Stomach smooth muscle (tissue), 2 donors: ENCODE results near the gene L3MBTL4.

ENCODE experiments used
- H3K27ac ChIP-seq: one replicate; pipeline ENCODE4 v1.7.0; 2013; ENCODE audit warnings: mild to moderate bottlenecking, low read length, inconsistent platforms
- H3K27me3 ChIP-seq, 2 donors: one replicate each; pipeline ENCODE4 v1.7.0; 2013; ENCODE audit warnings: low read length in 2 of 2; ENCODE audit not compliant: insufficient read depth in 2 of 2, control insufficient read depth in 1 of 2
- H3K36me3 ChIP-seq, 2 donors: one replicate each; pipeline ENCODE4 v1.7.0; 2013; ENCODE audit warnings: low read length in 2 of 2; ENCODE audit not compliant: control insufficient read depth in 2 of 2, insufficient read depth in 2 of 2
- H3K4me1 ChIP-seq: one replicate; pipeline ENCODE4 v1.7.0; 2013; ENCODE audit warnings: low read length; ENCODE audit not compliant: control insufficient read depth, insufficient read depth
- H3K4me3 ChIP-seq, 2 donors: one replicate each; pipeline ENCODE4 v1.7.0; 2013; ENCODE audit warnings: low read length in 2 of 2
- H3K9ac ChIP-seq, 2 donors: one replicate each; pipeline ENCODE4 v1.7.0; 2013; ENCODE audit warnings: low read length in 2 of 2, mild to moderate bottlenecking in 1 of 2
- H3K9me3 ChIP-seq, 2 donors: one replicate each; pipeline ENCODE4 v1.7.0; 2013; ENCODE audit warnings: low read length in 2 of 2; ENCODE audit not compliant: control insufficient read depth in 2 of 2
- donor health status: healthy.
- donor health status: Pancreatic carcinoma.

The L3MBTL4 gene

GRCh38 chr18:5955861-5956260 is 458.9 kb downstream of the L3MBTL4 start:
- no peaks in the 10 kb centered on the region for H3K9me3 ChIP-seq
- no peak overlapping the region for H3K27ac ChIP-seq
- peaks cover 0 to 2% of the 10 kb centered on the region in 2 donors for H3K36me3 ChIP-seq
- H3K9ac ChIP-seq = no peak overlapping the region
- H3K4me3 ChIP-seq = no peak overlapping the region
- no peaks in the 10 kb centered on the region for H3K27me3 ChIP-seq
- no peaks in the 10 kb centered on the region for H3K4me1 ChIP-seq

GRCh38 chr18:5951515-5952091 is 463.1 kb downstream of the L3MBTL4 start:
- no peak overlapping the region for H3K27ac ChIP-seq
- H3K4me1 ChIP-seq = no peaks in the 10 kb centered on the region
- no peaks in the 10 kb centered on the region for H3K9me3 ChIP-seq
- H3K36me3 ChIP-seq = peaks cover 0 to 2% of the 10 kb centered on the region in 2 donors
- no peaks in the 10 kb centered on the region for H3K27me3 ChIP-seq
- no peak overlapping the region for H3K4me3 ChIP-seq
- H3K9ac ChIP-seq = no peak overlapping the region

- Histone ChIP-seq H3K9ac (no peak overlapping the region), H3K36me3 (no peaks in the 10 kb centered on the region), H3K9me3 (no peaks in the 10 kb centered on the region), H3K4me3 (no peak overlapping the region), H3K27me3 (peaks cover 0 to under 1% of the 10 kb centered on the region in 2 donors), H3K4me1 (no peaks in the 10 kb centered on the region), H3K27ac (no peak overlapping the region)
These were observed 465.9 kb downstream of the L3MBTL4 start for GRCh38 chr18:5948781-5949180.

GRCh38 chr18:5948237-5948636 is 466.5 kb downstream of the L3MBTL4 start:
- Histone ChIP-seq H3K9ac (no peak overlapping the region), H3K36me3 (no peaks in the 10 kb centered on the region), H3K27me3 (peaks cover 0 to 3% of the 10 kb centered on the region in 2 donors), H3K27ac (no peak overlapping the region), H3K4me1 (no peaks in the 10 kb centered on the region), H3K9me3 (no peaks in the 10 kb centered on the region), H3K4me3 (no peak overlapping the region)

DNA sequence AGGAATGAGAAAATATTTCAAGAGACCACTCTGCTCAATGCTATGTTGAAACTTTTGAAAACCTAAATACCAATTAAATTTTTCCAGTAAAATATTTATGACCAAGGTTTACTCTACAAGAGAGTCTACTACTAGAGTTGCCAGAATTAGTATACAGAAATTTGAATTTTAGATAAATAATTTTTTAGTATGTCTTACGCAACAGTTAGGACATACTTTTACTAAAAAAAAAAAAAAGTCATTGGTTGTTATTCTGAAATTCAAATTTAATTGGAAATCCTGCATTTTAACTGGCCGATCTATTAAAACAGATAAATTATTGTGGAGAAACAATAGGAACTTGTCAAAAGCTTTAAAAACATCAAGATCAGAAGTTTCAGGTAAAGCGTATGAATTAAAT is 470.3 kb downstream of the L3MBTL4 start:
- H3K36me3 ChIP-seq = no peaks in the 10 kb centered on the region
- H3K27me3 ChIP-seq = peaks cover 0 to 3% of the 10 kb centered on the region in 2 donors
- no peaks in the 10 kb centered on the region for H3K9me3 ChIP-seq
- no peak overlapping the region for H3K4me3 ChIP-seq
- no peak overlapping the region for H3K9ac ChIP-seq
- H3K27ac ChIP-seq = no peak overlapping the region
- no peaks in the 10 kb centered on the region for H3K4me1 ChIP-seq

GRCh38 chr18:5943514-5943913 is 471.2 kb downstream of the L3MBTL4 start:
- no peaks in the 10 kb centered on the region for H3K4me1 ChIP-seq
- no peaks in the 10 kb centered on the region for H3K9me3 ChIP-seq
- H3K9ac ChIP-seq = no peak overlapping the region
- H3K4me3 ChIP-seq = no peak overlapping the region
- H3K27me3 ChIP-seq = peaks cover 0 to 3% of the 10 kb centered on the region in 2 donors
- no peak overlapping the region for H3K27ac ChIP-seq
- no peaks in the 10 kb centered on the region for H3K36me3 ChIP-seq

- H3K4me3 ChIP-seq = no peak overlapping the region
- no peaks in the 10 kb centered on the region for H3K36me3 ChIP-seq
- H3K27me3 ChIP-seq = peaks cover 0 to 3% of the 10 kb centered on the region in 2 donors
- no peaks in the 10 kb centered on the region for H3K4me1 ChIP-seq
- no peak overlapping the region for H3K27ac ChIP-seq
- no peak overlapping the region for H3K9ac ChIP-seq
- H3K9me3 ChIP-seq = no peaks in the 10 kb centered on the region
These were observed 472.1 kb downstream of the L3MBTL4 start for GRCh38 chr18:5942591-5942990.

- Histone ChIP-seq H3K36me3 (no peaks in the 10 kb centered on the region), H3K27ac (no peak overlapping the region), H3K9ac (no peak overlapping the region), H3K4me3 (no peak overlapping the region), H3K9me3 (no peaks in the 10 kb centered on the region), H3K4me1 (no peaks in the 10 kb centered on the region), H3K27me3 (peaks cover 0 to 3% of the 10 kb centered on the region in 2 donors)
These were observed 472.8 kb downstream of the L3MBTL4 start for GRCh38 chr18:5941890-5942289.

DNA sequence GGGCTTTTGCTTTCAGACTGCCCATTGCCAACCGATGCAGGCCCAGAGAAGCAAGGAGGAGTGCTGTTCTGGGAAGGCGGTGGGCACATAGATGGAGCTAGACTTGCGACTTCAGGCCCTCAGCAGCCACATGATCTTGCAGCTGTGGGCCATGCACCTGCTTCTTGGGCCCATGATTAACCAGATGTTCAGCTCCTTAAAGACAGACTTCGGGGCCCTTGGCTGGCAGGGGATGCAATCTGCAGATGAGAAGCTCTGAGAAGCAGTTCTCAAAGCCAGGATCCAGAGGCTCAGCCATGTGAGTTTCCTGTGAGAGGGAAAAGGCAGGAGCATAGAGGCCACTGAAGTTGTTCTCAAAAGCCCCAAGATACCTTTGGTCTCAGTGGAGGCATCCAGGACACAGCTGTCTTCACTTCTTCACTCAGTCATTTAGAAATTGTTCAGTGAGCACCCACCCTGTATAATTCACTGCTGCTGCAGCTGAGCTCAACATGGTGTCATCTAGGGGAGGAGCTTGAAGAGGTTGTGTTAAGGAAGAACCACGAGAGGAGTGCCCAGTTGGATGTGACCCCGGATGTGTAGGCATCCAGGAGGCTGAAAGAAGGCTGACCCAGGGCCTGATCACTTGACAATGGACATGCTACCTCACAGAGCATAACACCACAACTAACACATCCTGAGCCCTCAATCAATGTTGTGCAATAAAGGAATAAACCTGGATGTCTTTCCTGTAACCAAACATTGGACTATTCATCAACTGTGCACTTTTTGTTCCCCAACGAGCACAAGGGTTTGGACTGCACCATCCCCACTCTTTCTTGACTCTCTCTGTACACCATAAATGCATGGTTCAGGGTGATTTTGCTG is 474.7 kb downstream of the L3MBTL4 start:
- Histone ChIP-seq H3K4me1 (no peaks in the 10 kb centered on the region), H3K4me3 (no peak overlapping the region), H3K27me3 (peaks cover 0 to 3% of the 10 kb centered on the region in 2 donors), H3K9me3 (no peaks in the 10 kb centered on the region), H3K27ac (no peak overlapping the region), H3K36me3 (no peaks in the 10 kb centered on the region), H3K9ac (no peak overlapping the region)

DNA sequence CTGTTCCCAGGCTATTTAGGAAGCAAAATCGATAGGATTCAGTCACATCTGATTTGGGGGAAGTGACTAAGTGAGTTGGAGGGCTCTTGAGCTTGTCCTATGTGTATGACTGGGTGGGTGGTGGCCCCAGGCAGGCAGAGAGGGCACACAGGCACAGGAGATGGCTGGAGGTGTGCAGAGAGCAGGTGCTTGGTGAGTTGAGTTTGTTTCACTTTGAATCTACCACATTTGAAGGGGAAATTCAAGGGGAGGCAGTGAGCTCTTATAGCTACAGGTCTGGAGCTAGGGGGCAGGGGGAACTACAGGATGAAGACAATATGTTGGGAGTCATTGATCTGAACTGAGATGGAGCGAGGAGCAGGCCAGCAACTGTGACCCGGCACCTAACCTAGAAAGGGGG is 476.9 kb downstream of the L3MBTL4 start:
- no peaks in the 10 kb centered on the region for H3K4me1 ChIP-seq
- no peaks in the 10 kb centered on the region for H3K27me3 ChIP-seq
- H3K36me3 ChIP-seq = no peaks in the 10 kb centered on the region
- no peak overlapping the region for H3K9ac ChIP-seq
- H3K4me3 ChIP-seq = no peak overlapping the region
- H3K9me3 ChIP-seq = no peaks in the 10 kb centered on the region
- no peak overlapping the region for H3K27ac ChIP-seq

DNA sequence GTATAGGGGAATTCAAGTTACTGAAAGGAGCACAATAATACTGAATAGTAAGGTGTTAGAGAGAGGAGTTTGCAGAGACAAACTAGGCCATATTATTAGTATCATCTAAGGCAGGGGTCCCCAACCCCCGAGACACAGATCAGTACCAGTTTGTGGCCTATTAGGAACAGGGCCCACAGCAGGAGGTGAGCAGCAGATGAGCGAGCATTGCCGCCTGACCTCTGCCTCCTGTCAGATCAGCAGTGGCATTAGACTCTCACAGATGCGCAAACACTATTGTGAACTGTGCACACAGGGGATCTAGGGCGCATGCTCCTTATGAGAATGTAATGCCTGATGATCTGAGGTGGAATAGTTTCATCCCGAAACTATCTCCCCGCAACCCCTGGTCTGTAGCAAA is 477.6 kb downstream of the L3MBTL4 start:
- no peak overlapping the region for H3K27ac ChIP-seq

More for the DNA sequence above, 477.6 kb downstream of the L3MBTL4 start:
- Histone ChIP-seq H3K36me3 (no peaks in the 10 kb centered on the region), H3K4me3 (no peak overlapping the region), H3K4me1 (no peaks in the 10 kb centered on the region), H3K9ac (no peak overlapping the region), H3K9me3 (no peaks in the 10 kb centered on the region), H3K27me3 (no peaks in the 10 kb centered on the region)
